ENCODE results near the gene TTC7B.

DNA sequence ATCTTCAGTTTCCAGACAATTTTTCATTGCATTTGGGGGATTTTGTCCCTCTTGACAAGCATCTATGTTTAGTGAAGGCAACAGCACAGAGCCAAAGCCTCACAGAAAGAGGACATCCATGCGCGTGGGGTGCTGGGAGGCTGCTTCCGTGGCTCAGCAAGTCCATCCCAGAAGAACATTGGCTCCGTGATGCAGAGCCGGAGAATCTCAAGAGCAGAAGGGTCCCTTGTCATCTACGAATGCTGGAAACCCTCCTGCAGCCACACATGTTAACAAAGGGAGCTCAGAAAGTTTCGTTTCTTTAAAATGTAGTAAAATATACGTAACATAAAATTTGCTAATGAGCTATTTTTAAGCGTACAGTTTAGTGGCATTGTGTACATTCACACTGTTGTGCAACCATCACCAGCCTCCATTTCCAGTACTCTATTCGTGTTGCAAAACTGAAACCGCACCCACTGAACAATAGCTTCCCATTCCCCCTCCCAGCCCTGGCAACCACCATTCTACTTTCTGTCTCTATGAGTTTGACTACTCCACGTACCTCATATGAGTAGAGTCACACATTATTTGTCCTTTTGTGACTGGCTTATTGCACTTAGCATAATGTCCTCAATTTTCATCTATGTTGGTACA lies 185.9 kb downstream of the TTC7B start:
- no peak for TF ChIP-seq YY1 (IDR thresholded peaks at IDR 0.05; ENCODE audit: insufficient read depth, insufficient read length)
- TF ChIP-seq ZNF274 (IDR thresholded peaks at IDR 0.05; ENCODE audit: low read depth, low read length) = no peak

Data from NT2/D1 (cell line).